Measurements from ENCODE around the gene ARHGAP26. TPM values are rescaled to one million over a fixed set of nuclear protein-coding genes. Genes with fewer than 3 reads are reported as not detected.

Gene ARHGAP26
- total RNA-seq, 1 donor from 2014 or later, result 7.1 TPM

DNA sequence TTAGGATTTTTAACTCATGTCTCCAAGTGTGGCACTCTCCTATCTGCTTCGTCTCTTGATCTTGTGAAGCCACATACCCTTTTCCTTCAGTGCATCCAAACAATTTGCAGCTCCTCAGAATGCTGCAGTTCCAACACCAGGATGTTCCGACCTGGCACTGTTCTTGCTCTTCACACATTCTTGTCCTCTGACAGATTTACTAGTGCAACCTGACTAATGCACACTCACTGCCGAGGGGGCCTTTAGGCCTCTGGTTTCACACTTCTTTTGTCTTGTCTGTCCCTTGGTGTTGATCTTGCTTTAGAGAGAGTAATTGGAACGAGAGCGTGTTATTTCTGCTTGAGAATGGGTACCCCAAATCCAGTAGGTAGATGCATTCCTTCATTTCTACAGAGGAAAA is 15.0 kb downstream of the ARHGAP26 start:
- ATAC-seq, result no peak

DNA sequence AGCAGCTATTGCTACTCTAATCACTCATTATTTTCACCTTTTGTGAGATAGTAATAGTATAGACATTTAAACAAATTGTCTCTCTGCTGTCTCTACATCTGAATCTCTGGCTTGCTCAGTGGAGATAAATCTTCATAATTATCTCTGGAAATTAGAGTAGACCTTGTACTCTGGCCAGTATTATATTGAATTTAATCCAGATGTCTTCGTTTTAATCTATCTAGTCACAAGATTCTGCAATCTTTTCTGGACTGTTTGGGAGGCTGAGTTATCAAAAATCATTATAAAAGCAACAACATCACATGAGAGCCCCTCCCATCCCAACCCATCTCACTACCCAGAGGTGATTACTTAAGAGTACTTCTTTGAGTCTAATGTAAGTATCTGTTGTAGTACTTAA is 19.0 kb downstream of the ARHGAP26 start:
- ATAC-seq, result no peak

DNA sequence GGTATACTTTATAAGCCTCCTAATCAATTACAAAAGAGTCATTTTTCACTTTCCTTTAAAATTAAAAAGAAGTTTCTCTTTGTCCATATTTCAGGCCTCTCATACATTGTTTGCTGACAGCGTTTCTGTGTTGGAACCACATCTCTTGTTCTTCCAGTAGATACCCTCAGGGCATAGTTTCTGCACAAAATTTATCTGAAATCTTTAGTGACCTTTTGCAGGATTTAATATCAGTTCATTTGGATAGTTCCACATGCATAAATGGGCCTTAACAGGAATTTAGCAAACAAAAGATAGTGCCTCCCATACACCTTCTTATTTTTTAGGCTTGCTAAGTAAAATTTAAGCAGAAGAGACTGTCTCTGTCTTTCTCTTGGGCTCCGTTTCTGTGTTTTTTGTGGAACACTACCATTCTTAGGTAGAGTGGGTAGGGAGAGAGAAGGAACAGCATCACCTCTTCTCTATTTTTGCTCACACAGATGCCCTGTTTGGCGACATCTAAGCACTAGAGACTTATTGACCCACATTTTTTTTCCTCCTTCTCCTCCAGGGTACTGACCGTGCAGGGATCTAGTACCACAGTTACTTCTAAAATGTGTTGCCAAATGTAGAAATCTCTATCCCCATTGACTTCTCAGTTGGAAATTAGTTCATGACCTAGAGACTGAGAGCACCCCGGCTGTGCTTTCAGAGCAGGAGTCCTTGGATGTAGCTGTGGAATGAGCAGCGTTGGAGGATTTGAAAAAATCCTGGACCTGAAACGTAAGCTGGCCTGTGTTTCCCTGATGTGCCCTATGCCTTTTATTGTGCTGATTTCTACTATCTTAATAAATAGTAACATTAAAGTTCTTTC is 22.1 kb downstream of the ARHGAP26 start:
- no peak for ATAC-seq

DNA sequence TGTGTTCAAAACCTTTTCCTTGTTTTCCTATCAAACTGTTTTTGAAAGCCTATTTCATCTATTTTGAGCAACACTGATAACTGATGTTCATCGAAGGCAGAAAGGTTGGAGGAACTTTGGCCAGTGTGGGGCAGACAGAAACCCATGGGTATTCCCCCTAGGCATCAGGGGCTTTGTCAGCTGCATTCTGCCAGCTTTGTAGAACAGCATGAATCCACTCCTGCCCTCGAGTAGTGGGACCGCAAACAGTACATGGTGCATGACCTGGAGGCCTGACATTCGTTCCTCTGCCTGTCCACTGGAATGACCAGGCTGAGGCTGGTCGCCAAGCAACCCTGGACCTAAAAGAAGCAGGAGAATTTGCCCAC is 22.7 kb downstream of the ARHGAP26 start:
- ATAC-seq, result no peak

DNA sequence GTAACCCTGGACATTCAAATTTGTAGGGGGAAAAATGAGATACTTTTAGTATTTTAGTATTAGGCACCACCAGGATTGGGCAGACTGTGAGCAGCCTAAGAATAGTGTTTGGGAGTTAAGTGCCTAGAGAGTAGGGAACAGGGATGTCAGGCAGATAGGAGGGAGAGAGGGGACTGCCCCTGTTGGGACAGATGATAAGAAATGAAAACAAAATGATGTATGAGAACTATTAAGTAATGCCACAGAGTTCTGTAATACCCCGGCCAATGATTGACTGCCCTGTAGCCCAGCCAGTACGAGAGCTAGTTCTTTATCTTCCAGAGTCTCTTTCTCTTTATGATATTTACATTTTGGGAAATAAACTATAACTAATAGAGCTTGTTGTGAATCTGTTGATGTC is 24.4 kb downstream of the ARHGAP26 start:
- no peak for ATAC-seq

DNA sequence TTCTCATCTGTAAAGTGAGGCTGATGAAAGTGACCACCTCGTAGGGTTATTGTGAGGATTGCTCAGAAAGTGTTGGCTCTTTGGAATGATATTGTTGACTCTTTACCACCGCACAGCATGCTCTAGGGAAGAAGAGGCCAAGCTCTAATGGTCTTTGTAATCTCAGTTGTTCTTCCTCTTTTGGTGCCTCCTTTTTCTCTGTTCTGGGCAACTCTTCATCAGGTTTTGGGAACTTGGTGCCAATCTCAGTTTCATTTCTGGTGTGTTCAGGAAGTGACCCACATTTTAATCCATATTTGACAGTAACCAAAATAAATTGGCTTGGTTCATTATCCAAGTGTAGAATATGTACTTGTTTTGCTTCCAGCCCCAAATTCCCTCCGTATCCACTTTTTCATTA is 25.1 kb downstream of the ARHGAP26 start:
- no peak for ATAC-seq

DNA sequence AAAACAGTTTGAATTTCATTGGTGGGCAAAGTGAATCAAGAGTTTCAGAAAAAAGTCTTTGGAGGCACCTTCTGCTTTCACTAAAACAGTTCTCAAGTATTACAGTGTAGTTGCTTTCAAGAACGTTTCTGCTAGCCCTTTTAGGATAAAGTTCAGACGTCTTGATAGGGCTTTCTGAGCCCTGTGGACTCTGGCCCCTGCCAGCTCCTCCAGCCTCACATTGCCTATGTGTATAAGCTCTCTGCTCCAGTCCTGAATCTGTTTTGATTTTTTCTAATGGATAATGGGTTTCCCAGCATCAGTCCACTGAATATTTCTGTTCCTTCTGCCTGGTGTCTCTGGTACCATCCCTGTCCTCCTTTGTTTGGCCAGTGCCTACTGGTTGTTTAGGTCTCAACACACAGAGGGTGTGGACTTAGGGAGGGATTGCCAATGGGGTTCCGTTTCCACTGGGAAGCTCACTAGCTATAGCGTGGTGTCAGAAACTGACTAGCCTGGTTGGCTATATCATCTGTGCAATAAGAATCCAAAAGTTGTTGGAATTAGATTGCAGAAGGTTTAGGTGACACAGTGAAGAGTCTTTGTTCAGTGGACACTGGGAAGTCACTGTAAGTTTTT is 26.4 kb downstream of the ARHGAP26 start:
- ATAC-seq, result no peak

DNA sequence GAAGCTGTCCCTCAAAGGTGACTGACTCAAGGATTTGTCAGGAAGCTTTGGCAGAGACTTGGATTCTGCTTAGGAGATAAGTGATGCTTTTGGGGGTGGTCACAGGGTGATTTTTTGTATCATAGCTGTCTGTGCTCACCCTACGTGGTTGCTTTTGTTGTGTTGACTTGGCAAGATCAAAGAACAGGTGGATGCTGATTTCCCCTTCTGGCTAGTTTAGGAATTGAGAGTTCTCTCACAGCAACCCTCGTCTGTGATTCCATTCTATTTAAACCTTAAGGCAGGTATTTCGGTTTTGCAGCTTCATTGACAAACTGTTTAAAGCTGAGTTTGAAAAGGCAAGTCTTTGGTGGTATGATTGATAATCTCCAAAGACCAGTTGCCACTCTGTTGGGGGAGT is 27.2 kb downstream of the ARHGAP26 start:
- no peak for ATAC-seq

DNA sequence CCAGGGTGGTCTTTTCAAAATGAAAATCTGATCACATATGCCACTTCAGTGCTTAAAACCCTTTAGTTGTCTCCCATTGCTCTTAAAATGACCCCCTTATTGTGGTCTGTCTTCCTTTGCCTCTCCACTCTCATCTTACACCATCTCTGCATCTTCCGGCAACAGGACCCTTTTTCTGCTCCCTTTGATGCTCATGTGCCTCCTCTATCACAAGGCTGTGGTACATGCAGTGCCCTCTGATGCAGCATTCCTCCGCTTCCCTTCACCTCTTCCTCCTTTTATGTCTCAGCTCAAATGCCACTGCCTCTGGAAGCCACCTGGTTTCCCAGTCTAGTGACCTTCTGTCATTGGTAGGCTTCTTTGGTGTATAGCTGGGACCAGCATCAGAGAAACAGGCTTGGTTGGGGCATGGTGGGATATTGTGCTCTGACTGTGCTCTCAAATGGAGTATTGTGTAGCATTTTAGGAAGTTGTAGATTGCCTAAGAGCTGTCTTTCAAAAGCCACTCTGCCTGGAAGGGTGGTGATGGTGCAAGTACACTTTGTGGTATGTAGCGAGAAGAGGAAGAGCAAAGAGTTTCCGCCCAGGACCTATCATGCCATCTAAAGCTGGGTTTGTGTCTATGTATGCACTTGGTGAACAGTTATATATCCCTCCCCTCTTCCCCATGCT is 28.1 kb downstream of the ARHGAP26 start:
- peak; percentile 52 for ATAC-seq

DNA sequence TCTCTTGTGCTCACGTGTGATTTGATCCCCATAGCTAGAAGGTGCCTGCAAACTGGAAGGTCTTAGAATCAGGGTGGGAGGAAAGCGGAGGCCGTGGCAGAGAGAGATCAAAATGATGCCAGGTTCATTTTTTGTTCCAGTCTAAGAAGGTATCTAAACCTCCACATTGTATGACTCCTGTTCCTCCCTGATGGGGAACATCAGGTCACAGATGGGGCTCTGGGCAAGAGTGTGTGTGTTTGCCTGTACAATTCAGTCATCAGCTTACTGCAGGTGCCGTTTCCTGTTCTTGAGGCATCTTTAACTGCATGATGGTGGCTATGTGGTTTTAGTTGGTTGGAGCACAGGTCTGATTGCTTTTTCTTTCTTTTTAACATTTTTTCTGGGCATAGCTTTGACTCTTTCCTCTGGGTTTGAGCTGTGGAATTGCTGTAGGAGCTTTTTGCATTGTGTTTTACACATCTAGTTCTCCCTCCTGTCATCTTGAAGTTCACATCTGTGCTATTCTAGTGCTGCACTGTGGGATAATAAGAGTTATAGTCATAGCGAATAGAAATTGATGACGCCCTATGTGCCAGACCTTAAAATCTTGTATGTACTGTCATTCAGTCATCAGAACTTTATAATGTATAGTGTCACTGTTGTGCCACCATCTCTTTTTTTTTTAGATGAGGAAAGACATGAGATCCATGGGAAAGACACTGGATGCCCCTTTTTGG is 30.8 kb downstream of the ARHGAP26 start:
- ATAC-seq, result peak; percentile 25

DNA sequence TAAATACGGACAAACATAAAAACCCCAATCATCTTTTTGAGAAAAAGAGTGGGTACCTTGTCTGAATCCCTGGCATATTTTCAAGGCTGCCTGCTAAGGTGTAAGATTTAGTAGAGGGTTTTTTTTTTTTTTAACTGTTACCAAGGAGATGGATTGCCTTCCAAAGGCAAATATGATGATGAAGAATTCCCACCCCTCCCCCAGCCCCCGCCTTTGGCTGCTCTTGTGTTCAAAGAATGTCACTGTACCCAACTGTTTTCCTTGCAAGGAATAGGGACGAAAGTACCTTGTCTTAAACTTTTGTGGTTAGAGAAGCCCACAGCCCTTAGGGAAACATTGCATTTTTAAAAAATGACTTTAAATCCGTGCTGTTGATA is 31.3 kb downstream of the ARHGAP26 start:
- no peak for ATAC-seq

DNA sequence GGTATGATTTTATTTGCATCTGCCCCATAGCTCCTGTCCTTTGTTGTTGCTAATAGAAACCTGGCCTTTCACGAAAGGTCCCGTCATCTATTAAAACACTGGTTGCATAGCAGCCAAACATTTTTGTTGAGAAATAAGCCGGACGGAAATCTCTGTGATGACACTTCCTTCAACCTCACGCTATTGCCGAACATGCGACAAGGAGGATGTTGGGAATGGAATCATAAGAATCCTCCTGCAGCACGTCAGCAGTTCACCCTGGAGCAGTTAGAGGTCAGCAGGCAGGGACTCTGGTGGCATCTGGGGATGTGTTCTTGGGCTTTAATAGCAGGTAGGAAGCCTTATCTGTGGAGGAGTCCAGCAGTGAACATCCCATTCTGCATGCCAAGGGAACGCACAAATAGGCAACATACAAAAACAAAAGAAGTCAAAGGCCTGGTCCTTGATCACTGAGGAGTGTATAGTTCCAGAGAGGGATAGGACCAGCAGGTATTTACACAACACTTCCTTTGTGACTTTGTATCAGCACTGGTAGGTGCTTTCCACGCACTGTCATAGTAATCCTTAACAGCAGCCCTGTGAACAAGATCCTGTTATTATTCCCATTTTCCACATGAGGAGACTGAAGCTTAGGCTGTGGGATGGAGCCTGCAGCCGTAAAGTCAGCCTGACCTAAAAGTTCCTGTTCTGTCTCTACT is 33.4 kb downstream of the ARHGAP26 start:
- no peak for ATAC-seq

DNA sequence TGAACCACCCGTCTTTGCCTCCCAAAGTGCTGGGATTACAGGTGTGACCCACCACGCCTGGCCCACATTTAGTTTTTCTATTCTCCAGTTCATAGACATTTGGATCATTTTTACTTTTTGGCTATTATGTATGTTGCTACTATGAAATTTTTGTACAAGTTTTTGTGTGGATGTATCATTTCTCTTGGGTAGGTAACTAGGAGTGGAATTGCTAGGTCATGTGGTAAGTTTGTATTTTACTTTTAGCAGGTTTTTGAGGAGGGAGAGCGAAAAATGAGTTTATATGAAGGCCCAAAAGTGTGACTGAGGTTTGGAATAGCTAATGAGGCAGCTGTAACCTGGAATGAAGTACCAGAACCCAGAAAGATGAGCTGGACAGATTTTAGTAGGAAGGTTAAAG is 35.2 kb downstream of the ARHGAP26 start:
- no peak for ATAC-seq

DNA sequence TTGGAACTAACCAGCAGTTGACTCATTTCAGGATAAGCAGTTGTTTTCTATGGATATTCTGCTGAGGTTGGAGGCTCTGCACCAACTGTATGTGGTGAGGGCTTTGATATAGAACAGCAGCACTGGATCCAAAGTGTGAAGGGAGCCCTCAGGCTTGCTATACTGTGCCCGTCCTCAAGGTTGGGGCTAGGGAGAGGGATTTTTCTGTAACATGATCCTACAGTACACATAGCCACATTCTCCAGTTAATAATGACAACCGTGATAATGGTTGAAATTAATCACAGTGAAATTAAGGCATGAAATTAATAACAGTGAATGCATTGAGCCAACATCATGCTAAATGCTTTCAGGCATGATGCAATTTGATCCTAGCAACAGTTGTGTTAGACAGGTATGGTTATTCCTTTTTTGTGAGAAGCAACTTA is 36.7 kb downstream of the ARHGAP26 start:
- no peak for ATAC-seq

DNA sequence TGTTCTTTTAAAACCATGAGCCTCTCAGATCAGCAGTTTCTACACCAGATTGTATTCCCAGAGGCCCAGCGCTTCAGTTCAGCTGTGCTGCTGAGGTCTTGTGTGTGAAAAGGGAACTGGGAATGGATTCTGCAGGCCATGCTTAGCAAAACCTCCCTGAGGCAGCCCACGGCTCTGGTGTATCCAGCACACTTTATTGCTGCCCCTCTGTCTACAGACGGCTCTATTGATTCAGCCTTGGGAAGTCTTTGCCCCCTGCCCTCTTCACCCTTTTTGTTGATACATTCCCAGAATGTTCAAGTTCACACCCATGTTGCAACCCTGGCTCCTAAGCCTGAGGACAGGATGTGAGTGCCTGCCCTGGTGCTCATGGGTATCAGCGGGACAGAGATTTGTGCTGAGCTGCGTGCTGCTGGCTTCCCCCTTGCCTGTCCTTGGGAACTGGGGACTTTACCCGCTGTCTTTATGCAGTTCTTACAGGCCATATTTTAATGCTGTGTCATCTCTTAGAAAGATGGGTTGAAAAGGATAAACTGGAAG is 37.3 kb downstream of the ARHGAP26 start:
- peak; percentile 26 for ATAC-seq

DNA sequence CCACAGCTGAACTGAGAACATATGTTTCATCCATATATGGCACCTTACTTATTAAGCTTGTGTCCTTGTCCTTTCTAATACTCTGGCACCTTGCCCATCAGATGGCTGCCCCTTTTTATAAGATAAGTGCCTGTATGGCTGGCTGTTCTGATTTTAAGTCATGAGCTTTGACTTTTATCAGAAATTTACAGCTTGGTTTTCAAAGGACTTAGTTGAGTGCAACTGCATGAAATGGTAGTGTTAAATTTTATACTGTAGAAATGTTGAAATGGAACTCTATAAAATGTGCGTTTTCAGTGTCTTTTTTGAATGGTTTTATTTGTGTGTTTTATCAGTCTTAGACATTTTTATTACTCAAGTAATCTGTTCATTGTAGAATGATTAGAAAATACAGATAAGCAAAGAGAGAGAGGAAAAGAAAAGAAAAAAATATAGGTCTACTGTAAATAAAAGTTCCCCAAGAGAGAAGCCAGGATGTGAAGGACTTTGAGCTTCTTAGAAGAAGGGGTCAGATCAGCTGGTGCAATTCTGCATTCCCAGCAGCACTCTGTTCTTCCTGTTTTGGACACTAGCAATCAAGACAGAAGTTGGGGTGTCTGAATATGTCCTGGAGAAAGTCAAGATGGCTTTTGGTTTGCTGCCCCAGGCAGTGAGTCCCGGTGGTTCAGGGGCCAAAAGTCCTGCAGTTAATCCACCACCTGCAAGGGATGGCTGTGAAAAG is 38.9 kb downstream of the ARHGAP26 start:
- ATAC-seq, result no peak

DNA sequence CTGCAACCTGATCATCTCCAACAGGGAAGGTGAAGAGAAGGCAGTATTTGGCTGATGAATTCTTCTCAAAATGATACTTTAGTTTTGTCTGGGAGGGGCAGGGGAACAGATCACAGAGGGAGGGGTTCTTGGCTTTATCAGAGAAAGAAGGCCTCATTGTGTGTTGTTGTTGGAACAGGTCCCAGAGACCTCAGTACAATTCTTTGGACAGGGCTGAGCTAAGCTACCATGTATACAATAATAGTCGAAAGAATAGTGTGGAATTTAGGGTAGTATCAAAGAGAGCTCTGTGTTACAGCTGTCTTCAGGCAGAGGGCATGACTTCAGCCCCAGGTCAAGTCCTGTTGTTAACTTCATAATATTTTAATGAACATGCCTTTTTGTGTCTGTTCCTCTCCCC is 39.9 kb downstream of the ARHGAP26 start:
- ATAC-seq, result no peak

DNA sequence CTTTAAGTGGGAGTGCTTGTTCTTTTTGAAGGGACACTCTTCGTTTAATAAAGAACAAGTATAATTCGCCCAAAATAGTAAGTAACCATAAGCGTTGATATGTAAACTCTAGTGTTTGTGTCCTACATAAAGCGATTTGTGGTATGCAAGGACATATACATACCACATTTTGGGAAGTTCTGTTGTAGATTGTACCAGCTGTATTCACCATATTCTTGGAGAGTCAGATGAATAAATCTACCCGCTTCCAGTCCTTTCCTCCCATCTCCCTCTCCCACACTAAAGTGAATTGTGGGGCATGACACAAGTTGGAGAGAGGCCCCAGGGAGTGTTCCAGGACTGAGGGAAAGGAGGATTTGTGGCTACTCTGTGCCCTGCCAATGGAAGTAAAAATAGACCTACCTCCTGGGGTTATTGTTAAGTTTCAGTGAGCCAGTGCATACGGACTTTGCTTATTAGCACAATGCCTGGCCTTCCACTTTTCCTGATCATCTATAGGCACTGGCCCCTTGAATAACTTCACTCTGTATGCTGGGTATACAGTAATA is 40.6 kb downstream of the ARHGAP26 start:
- no peak for ATAC-seq

DNA sequence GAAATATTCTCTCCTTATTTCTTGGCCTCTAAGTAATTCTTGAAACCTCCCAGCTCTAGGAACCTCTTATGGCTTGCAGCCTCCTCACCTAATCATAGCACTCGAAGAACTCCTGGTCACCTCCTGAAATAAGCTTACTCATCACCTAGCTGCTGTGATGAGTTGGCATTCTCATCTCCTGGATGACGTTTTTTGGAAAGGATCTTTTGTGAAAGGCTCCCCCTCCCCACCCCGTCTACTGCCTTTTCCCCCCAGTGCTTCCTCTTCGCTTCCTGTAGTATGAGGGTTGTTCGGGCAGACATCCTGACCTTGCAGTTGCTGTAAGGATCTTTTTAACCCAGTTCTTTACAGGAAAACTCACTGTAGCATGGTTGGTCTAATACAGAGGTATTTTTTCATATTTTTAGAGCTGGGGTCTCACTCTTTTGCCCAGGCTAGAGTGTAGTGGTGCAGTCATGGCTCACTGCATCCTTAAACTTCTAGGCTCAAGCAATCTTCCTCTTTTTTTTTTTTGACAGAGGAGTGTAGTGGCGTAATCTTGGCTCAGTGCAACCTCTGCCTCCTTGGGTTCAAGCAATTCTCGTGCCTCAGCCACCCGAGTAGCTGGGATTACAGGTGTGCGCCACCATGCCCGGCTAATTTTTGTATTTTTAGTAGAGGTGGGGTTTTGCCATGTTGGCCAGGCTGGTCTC is 41.8 kb downstream of the ARHGAP26 start:
- no peak for ATAC-seq

DNA sequence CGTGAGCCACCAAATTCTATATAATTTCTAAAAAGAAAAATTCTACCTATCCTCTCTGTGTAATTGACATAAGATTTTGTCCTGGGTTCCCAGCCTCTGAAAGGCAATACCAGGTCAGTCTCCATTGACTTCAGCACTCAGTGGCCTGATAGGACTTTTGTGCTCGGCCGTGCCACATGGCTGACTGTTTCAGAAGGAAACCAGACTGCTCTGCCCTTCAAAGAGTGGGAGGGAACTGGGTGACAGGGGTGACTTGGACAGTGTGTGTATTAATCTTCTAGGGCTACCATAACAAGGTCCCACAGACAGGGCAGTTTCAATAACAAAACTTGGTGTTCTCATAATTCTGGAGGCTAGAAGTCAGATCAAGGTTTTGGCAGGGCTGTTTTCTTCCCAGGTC is 43.0 kb downstream of the ARHGAP26 start:
- no peak for ATAC-seq

DNA sequence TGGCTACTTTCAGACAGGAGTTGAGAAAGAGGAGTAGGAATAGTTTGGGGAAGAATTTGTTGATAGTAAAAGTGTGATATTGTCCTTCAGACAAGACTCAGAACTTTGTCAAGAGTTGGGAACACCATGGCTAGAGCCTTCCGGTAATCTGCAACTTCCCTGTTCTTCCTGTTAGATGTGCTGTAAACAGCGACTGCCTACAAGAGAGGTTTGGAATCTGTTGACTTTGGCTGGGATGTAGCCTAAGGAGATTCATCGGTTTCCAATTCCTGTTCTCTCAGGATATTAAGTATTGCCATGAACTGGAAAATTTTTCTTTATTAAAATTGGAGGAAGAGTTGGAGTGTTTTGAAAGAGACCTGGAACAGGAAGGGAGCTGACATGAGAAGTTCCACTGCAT is 43.9 kb downstream of the ARHGAP26 start:
- no peak for ATAC-seq

All from esophagus mucosa (tissue), 1 donor.